Spleen (tissue), 11 donors: ENCODE data around the gene DPH2. TPM values are rescaled to one million over a fixed set of nuclear protein-coding genes. Genes with fewer than 3 reads are reported as not detected.
A peak's percentile ranks its signal among the peaks of the same experiment; 100 is the strongest.

Experiments
- DNase-seq: peaks from one replicate; pipeline ENCODE4 v3.0.0-alpha.2; 2020
- H3K27ac ChIP-seq, 8 donors: fragments of 200-600 bp; sonication (generic) in 7 of 8; 1 replicate in 4 of 8; 2 replicates in 4 of 8; pipeline versions ENCODE4 v1.5.0 to v1.8.0; 2016 to 2021; ENCODE audit warnings: inconsistent platforms in 4 of 8, mild to moderate bottlenecking in 4 of 8, moderate library complexity in 1 of 8
- H3K27me3 ChIP-seq, 7 donors: fragments of 200-600 bp; sonication (generic) in 6 of 7; replicated peaks in 1 of 7; 1 replicate in 4 of 7; 2 replicates in 3 of 7; pipeline versions ENCODE4 v1.5.0 to v1.8.0; 2016 to 2021; ENCODE audit warnings: inconsistent platforms in 3 of 7, mild to moderate bottlenecking in 1 of 7
- H3K36me3 ChIP-seq, 6 donors: fragments of 200-600 bp; sonication (generic) in 5 of 6; 1 replicate in 4 of 6; 2 replicates in 2 of 6; pipeline versions ENCODE4 v1.5.0 to v1.8.0; 2016 to 2021; ENCODE audit warnings: inconsistent platforms in 2 of 6
- H3K4me1 ChIP-seq, 6 donors: fragments of 200-600 bp; sonication (generic) in 5 of 6; 1 replicate in 3 of 6; 2 replicates in 3 of 6; pipeline versions ENCODE4 v1.5.0 to v1.8.0; 2016 to 2021; ENCODE audit warnings: inconsistent platforms in 3 of 6
- H3K4me3 ChIP-seq, 8 donors: fragments of 200-600 bp; sonication (generic) in 7 of 8; 1 replicate in 4 of 8; 2 replicates in 4 of 8; pipeline versions ENCODE4 v1.5.0 to v1.8.0; 2016 to 2021; ENCODE audit warnings: inconsistent platforms in 4 of 8, mild to moderate bottlenecking in 4 of 8, moderate library complexity in 2 of 8
- H3K9me3 ChIP-seq, 8 donors: fragments of 200-600 bp; sonication (generic) in 7 of 8; 1 replicate in 4 of 8; 2 replicates in 4 of 8; pipeline versions ENCODE4 v1.5.0 to v1.8.0; 2016 to 2021; ENCODE audit warnings: inconsistent platforms in 4 of 8
- POLR2A ChIP-seq, 3 donors: fragments of 450-650 bp; IDR thresholded peaks; one replicate each; pipeline ENCODE4 v1.5.1; 2017; ENCODE audit warnings: antibody characterized with exemption in 3 of 3, mild to moderate bottlenecking in 1 of 3
- POLR2AphosphoS5 ChIP-seq, 3 donors: sonication (generic); formaldehyde crosslinking; IDR thresholded peaks; one replicate each; pipeline ENCODE4 v1.5.1; 2017; ENCODE audit warnings: antibody characterized with exemption in 3 of 3
- WGBS, 5 donors: extraction: QIAGEN DNeasy Blood & Tissue Kit in 3 of 5; methylation state at CpG; one replicate each; pipeline versions ENCODE4 v1.1.5 to v1.1.7; 2013 to 2018; 5-methylcytosine and 5-hydroxymethylcytosine counted together
- intact Hi-C: fragments of 100-400 bp; cut with DNase I; formaldehyde crosslinking; loops from one replicate; pipeline ENCODE4 v1.15.0; 2023; ENCODE audit warnings: low total_unique reads
- polyA plus RNA-seq, 3 donors: library from polyadenylated mRNA; stranded (reverse); fragments of 200-250 nt; gene quantifications; one replicate each; pipeline ENCODE4 v1.2.1, GENCODE V29; 2013
- total RNA-seq, 7 donors: library from RNA; depleted of rRNA in 3 of 7; stranded (reverse); fragments of >200 nt in 3 of 7; fragmentation: NEBNext Ultra II Directional in 4 of 7; extraction: Animal tissue kit (Norgen Biotek cat#: 25700) in 4 of 7; gene quantifications; one replicate each; pipeline versions ENCODE4 v1.1.0 to v1.2.1, GENCODE V29; 2016 to 2021
- TF ChIP-seq, protein P1 (sequence below), 11 experiments: fragments of 200-600 bp in 7 of 11; fragments of 450-650 bp in 4 of 11; sonication (generic) in 4 of 11; IDR thresholded peaks in 8 of 11; conservative IDR thresholded peaks in 3 of 11; 1 replicate in 7 of 11; 2 replicates in 4 of 11; pipeline versions ENCODE4 v1.4.0 to v1.8.0; 2016 to 2021; ENCODE audit warnings: antibody characterized with exemption in 11 of 11, inconsistent platforms in 4 of 11, mild to moderate bottlenecking in 1 of 11
- donor health status: healthy with polysubstance abuse.
- donor health status: DM: no; HTN: no; CAD: no; lungs with moderate emphysema.
- donor health status: DM: no; HTN: no; CAD: no.
- donor health status: Bipolar disorder and iron deficiency.
- donor health status: healthy.
- donor health status: DM: no; HTN: no; CAD: no.
- donor health status: DM: yes; HTN: yes; CAD: no.

Gene DPH2
- total and polyA plus RNA-seq, 10 donors = 15.7 to 36.5 (median 24.5) TPM

- DNase-seq = no peak
- intact Hi-C loops = no loop called here
- TF ChIP-seq POLR2AphosphoS5 (IDR thresholded peaks at IDR 0.05) = no peak
- TF ChIP-seq POLR2A (IDR thresholded peaks at IDR 0.05) = no peak
- TF ChIP-seq, protein P1, sequence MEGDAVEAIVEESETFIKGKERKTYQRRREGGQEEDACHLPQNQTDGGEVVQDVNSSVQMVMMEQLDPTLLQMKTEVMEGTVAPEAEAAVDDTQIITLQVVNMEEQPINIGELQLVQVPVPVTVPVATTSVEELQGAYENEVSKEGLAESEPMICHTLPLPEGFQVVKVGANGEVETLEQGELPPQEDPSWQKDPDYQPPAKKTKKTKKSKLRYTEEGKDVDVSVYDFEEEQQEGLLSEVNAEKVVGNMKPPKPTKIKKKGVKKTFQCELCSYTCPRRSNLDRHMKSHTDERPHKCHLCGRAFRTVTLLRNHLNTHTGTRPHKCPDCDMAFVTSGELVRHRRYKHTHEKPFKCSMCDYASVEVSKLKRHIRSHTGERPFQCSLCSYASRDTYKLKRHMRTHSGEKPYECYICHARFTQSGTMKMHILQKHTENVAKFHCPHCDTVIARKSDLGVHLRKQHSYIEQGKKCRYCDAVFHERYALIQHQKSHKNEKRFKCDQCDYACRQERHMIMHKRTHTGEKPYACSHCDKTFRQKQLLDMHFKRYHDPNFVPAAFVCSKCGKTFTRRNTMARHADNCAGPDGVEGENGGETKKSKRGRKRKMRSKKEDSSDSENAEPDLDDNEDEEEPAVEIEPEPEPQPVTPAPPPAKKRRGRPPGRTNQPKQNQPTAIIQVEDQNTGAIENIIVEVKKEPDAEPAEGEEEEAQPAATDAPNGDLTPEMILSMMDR (IDR thresholded peaks at IDR 0.05 in 8 of 11, conservative IDR thresholded peaks at IDR 0.05 in 3 of 11) = no peak
- no peak overlapping the region for H3K4me3 ChIP-seq
- no peak overlapping the region for H3K27ac ChIP-seq
- H3K4me1 ChIP-seq = peaks cover 0 to 32% (median 11%) of the 10 kb centered on the region in 6 donors
- H3K9me3 ChIP-seq = no peaks in the 10 kb centered on the region
- WGBS, 5 donors = 84 to 90% (median 87%) methylated on average over 6 of the region's 6 CpGs
- peaks cover 0 to 18% (median 0%) of the 10 kb centered on the region in 6 donors for H3K36me3 ChIP-seq
- H3K27me3 ChIP-seq = no peaks in the 10 kb centered on the region
Observed at GRCh38 chr1:43986712-43987111, 16.9 kb downstream of the DPH2 start.

- Histone ChIP-seq H3K27ac (no peak overlapping the region), H3K4me1 (peaks cover 2 to 36% (median 17%) of the 10 kb centered on the region in 6 donors), H3K9me3 (no peaks in the 10 kb centered on the region), H3K36me3 (peaks cover 0 to 18% (median 0%) of the 10 kb centered on the region in 6 donors), H3K4me3 (no peak overlapping the region), H3K27me3 (no peaks in the 10 kb centered on the region)
- DNase-seq = no peak
- intact Hi-C loops = no loop called here
- 85 to 94% (median 89%) methylated on average over 6 of the region's 6 CpGs for WGBS, 5 donors
- no peak for TF ChIP-seq POLR2AphosphoS5 (IDR thresholded peaks at IDR 0.05)
- TF ChIP-seq, protein P1 (IDR thresholded peaks at IDR 0.05 in 8 of 11, conservative IDR thresholded peaks at IDR 0.05 in 3 of 11) = no peak
- no peak for TF ChIP-seq POLR2A (IDR thresholded peaks at IDR 0.05)
Observed at GRCh38 chr1:43987159-43987902, 17.5 kb downstream of the DPH2 start.

GRCh38 chr1:43990271-43991199, 20.7 kb downstream of the DPH2 start:
- WGBS, 5 donors = 70 to 78% (median 75%) methylated on average over 16 to 19 of the region's 19 CpGs

More at GRCh38 chr1:43990271-43991199, 20.7 kb downstream of the DPH2 start:
- TF ChIP-seq, protein P1 (IDR thresholded peaks at IDR 0.05 in 8 of 11, conservative IDR thresholded peaks at IDR 0.05 in 3 of 11) = no peak
- no peak for TF ChIP-seq POLR2AphosphoS5 (IDR thresholded peaks at IDR 0.05)
- no peak for TF ChIP-seq POLR2A (IDR thresholded peaks at IDR 0.05)
- H3K9me3 ChIP-seq = no peaks in the 10 kb centered on the region
- H3K4me1 ChIP-seq = peaks cover 3 to 46% (median 25%) of the 10 kb centered on the region in 6 donors
- intact Hi-C loops = no loop called here
- H3K4me3 ChIP-seq = peak overlapping the region in 7 of 8 donors; percentile 56 to 91 (median 85)
- peaks cover 0 to 7% (median 0%) of the 10 kb centered on the region in 6 donors for H3K36me3 ChIP-seq
- H3K27ac ChIP-seq = peak overlapping the region in 6 of 8 donors; percentile 65 to 84 (median 80)
- no peaks in the 10 kb centered on the region for H3K27me3 ChIP-seq
- DNase-seq = peak; percentile 77
